GM10248 (cell line): Measurements from ENCODE around the gene USP24.

Experiments used
- CTCF ChIA-PET: fragments of 300-600 bp; sonication (Branson Sonifier 250); formaldehyde crosslinking; extraction: SDS; loops from one replicate; lab custom pipeline; 2021; ENCODE audit warnings: antibody characterized with exemption; lab: Yijun Ruan, JAX
- POLR2A ChIA-PET: fragments of 350-650 bp; sonication (Branson Sonifier 250); formaldehyde crosslinking; extraction: SDS; loops from one replicate; lab custom pipeline; 2020; ENCODE audit warnings: antibody characterized with exemption; lab: Yijun Ruan, JAX
- DNase-seq: peaks from one replicate; pipeline ENCODE4 v3.0.0; 2012; ENCODE audit errors: extremely low spot score
- TF ChIP-seq, protein P1 (sequence below): IDR thresholded peaks from 2 replicates; pipeline ENCODE4 v1.5.1; 2012; ENCODE audit warnings: mild to moderate bottlenecking, low read depth; ENCODE audit errors: extremely low read depth, missing control alignments, control extremely low read depth

USP24 gene

GRCh38 chr1:55070293-55071164 is 144.6 kb downstream of the USP24 start:
- TF ChIP-seq, protein P1, sequence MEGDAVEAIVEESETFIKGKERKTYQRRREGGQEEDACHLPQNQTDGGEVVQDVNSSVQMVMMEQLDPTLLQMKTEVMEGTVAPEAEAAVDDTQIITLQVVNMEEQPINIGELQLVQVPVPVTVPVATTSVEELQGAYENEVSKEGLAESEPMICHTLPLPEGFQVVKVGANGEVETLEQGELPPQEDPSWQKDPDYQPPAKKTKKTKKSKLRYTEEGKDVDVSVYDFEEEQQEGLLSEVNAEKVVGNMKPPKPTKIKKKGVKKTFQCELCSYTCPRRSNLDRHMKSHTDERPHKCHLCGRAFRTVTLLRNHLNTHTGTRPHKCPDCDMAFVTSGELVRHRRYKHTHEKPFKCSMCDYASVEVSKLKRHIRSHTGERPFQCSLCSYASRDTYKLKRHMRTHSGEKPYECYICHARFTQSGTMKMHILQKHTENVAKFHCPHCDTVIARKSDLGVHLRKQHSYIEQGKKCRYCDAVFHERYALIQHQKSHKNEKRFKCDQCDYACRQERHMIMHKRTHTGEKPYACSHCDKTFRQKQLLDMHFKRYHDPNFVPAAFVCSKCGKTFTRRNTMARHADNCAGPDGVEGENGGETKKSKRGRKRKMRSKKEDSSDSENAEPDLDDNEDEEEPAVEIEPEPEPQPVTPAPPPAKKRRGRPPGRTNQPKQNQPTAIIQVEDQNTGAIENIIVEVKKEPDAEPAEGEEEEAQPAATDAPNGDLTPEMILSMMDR: no peak
- POLR2A ChIA-PET: no interaction called here
- DNase-seq: no peak
- CTCF ChIA-PET: interaction anchor here (1.2 to 1.8 kb wide), 5 partner anchors 9 to 186 kb away, joined by 3 to 6 read pairs (median 3); no protein-coding TSS in a partner anchor

- CTCF ChIA-PET: no interaction called here
- no peak for DNase-seq
- POLR2A ChIA-PET: interaction anchor here (0.6 kb wide), 1 partner anchor 1123 kb away, joined by 5 read pairs; the partner anchor contains the start of gene LRRC42
- TF ChIP-seq, protein P1: no peak
Observed at GRCh38 chr1:55069280-55069679, 145.9 kb downstream of the USP24 start.

GRCh38 chr1:55068638-55069037 is 146.5 kb downstream of the USP24 start:
- DNase-seq: no peak
- TF ChIP-seq, protein P1: no peak
- ChIA-PET POLR2A (no interaction called here), CTCF (no interaction called here)

DNA sequence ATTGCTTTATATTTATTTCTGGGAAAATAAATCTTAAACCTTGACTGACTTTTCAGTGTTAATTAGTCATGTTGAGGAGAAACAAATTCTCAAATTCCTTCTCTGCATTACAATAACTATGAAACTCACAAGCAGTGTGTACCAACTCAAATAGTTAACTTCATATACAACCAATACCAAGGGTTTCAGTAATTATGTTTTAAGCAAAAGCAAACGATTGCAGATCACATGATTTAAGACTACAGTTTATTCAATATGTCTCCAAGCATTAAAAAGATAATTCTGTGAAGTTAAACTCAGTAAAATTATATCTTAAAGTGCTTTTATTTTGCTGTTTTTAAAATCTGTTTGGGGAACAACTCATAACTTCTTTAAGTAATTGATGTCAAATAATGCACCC is 147.2 kb downstream of the USP24 start:
- POLR2A ChIA-PET: interaction anchor here (0.5 kb wide), 1 partner anchor 76 kb away, joined by 3 read pairs; no protein-coding TSS in a partner anchor

DNA sequence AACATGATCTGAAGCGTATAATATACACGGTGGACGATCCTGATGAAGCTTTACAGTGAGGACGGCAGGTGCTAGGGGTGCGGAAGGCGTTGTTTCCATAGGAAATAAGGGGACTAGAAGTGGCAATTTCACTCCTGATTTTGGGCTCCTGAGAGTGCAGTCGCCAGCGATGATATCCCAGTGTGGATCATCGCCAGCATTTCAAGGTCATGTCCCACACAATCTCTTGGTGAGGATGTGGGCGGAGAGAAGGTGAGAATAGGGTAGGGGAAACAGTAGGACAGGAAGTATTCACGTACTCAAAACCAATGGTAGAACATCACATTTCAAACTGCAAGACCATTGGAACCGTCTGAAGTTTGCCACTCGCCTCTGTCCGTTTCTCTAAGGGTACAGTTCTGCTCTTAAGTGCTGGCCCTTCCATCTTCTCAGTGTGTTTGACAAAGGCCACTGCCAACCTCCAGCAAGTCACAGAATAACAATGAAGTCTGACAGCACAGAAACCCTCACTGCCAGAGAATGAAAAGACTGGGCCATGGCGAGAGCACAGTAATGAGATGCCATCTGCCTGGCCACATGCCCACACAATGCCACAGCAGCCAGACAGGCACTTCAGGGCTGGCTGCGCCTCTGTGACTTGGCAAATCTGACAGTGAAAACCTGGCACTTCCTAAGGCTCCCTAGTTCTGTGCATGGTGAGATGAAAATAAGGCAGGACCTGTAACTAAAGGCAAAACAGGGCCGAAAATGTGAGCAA is 148.0 kb downstream of the USP24 start:
- DNase-seq: no peak
- POLR2A ChIA-PET: no interaction called here
- CTCF ChIA-PET: no interaction called here

More for the DNA sequence above, 147.2 kb downstream of the USP24 start:
- TF ChIP-seq, protein P1: no peak
- DNase-seq: no peak
- CTCF ChIA-PET: no interaction called here

GRCh38 chr1:55065648-55066047 is 149.5 kb downstream of the USP24 start:
- ChIA-PET CTCF (interaction anchor here (1.2 kb wide), 1 partner anchor 15 kb away, joined by 3 read pairs; no protein-coding TSS in a partner anchor), POLR2A (no interaction called here)
- TF ChIP-seq, protein P1: no peak
- no peak for DNase-seq

More for the DNA sequence above, 148.0 kb downstream of the USP24 start:
- TF ChIP-seq, protein P1: no peak
